Omental fat pad (tissue), 4 donors: ENCODE results near the gene DNM3. TPM values are rescaled to one million over a fixed set of nuclear protein-coding genes. Genes with fewer than 3 reads are reported as not detected.

Experiments used
- ATAC-seq: fragments of 150-250 bp; one replicate; pipeline ENCODE4 v1.9.1; 2016; ENCODE audit warnings: mild to moderate bottlenecking, moderate library complexity; ENCODE audit not compliant: low FRiP score
- DNase-seq: peaks from one replicate; pipeline ENCODE4 v3.0.0-alpha.2; 2019; ENCODE audit warnings: low spot score
- total RNA-seq, 4 donors: library from RNA; depleted of rRNA; stranded (reverse); fragments of >200 nt; gene quantifications; one replicate each; pipeline ENCODE4 v1.1.0, GENCODE V29; 2016
- TF ChIP-seq, protein P1 (sequence below), 3 donors: fragments of 450-650 bp; IDR thresholded peaks; one replicate each; pipeline ENCODE4 v1.5.1; 2016 to 2017; ENCODE audit warnings: antibody characterized with exemption in 3 of 3, mild to moderate bottlenecking in 3 of 3, moderate library complexity in 2 of 3

Gene DNM3
- total RNA-seq, 4 donors from 2014 or later, result 2.9 to 15.8 (median 5.5) TPM

DNA sequence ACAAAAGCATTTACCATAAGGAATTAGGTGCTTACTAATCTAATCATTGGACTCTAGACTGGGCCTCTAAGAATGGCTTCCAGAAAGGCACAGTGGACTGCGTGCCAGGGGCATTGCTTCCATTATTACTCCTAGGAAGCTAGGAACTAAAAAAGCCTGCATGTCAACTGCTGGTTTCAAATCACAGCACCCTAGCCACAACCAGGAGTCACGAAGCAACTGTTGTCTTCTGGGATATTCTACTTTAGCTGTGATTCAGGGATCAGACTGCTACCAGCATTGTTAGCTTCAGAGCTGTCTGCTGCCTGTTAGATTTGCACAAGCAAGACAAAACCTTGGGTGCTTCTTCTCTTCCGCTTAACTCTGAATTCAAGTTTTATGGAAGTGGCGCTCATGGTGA is 38.3 kb downstream of the DNM3 start:
- DNase-seq, result no peak
- no peak for ATAC-seq
- TF ChIP-seq, protein P1, sequence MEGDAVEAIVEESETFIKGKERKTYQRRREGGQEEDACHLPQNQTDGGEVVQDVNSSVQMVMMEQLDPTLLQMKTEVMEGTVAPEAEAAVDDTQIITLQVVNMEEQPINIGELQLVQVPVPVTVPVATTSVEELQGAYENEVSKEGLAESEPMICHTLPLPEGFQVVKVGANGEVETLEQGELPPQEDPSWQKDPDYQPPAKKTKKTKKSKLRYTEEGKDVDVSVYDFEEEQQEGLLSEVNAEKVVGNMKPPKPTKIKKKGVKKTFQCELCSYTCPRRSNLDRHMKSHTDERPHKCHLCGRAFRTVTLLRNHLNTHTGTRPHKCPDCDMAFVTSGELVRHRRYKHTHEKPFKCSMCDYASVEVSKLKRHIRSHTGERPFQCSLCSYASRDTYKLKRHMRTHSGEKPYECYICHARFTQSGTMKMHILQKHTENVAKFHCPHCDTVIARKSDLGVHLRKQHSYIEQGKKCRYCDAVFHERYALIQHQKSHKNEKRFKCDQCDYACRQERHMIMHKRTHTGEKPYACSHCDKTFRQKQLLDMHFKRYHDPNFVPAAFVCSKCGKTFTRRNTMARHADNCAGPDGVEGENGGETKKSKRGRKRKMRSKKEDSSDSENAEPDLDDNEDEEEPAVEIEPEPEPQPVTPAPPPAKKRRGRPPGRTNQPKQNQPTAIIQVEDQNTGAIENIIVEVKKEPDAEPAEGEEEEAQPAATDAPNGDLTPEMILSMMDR (IDR thresholded peaks at IDR 0.05), result no peak

DNA sequence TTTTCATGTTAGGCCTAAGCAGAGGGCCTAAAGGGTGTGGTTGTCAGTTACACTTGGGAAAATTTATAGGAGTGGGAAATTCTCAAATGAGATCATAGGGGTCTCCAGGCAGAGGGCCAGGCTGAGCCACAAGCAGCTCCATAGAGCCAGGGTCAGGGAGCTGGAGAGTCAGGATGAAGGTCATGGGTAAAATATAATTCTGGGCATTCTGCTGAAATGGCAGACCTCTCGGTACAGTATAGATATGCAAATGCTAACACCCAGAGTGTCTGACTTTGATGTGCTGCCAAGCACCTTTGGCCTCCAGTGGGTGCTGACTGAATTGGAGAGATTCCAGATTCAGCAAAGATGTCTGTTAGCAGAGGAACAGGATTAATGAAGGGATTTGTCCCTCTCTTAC is 40.1 kb downstream of the DNM3 start:
- DNase-seq (no peak), ATAC-seq (no peak)
- TF ChIP-seq, protein P1 (IDR thresholded peaks at IDR 0.05), result no peak

DNA sequence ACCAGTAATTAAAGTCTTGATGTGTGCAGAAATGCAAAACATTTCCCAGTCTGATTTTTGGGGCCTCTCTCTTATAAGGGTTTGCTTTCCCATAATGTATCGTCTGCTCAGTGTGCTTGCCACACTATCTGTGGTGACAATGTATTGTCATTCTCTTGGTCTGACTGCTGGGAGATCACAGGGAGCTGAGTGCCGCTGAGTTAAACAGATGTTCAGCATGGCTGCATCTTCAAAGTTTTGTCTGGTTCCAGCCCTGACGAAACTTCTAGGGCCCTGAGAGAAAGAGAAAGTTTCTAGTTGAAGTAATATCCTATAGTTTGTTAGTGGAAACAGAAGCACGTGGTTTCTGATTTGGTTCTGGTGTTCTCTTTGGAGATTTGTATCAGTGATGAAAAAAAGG is 42.6 kb downstream of the DNM3 start:
- ATAC-seq (no peak), DNase-seq (no peak)
- TF ChIP-seq, protein P1 (IDR thresholded peaks at IDR 0.05), result no peak

DNA sequence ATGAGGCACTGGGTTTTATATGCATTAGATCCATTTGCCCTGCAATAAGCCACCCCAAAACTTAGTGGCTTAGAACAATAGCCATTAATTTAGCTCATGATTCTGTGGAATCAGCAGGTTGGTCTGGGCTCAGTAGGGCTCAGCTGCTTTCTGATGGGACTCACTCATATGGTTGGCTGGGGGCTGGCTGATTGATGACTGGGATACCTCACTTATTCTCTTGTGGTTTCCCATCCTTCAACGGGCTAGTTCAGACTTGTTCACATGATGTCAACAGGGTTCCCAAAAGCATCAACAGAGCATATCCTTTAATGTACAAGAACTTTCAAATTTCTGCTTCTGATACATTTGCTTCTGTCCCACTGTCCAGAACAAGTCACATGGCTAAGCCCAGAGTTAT is 43.2 kb downstream of the DNM3 start:
- TF ChIP-seq, protein P1 (IDR thresholded peaks at IDR 0.05), result no peak
- ATAC-seq, result no peak
- DNase-seq, result no peak

DNA sequence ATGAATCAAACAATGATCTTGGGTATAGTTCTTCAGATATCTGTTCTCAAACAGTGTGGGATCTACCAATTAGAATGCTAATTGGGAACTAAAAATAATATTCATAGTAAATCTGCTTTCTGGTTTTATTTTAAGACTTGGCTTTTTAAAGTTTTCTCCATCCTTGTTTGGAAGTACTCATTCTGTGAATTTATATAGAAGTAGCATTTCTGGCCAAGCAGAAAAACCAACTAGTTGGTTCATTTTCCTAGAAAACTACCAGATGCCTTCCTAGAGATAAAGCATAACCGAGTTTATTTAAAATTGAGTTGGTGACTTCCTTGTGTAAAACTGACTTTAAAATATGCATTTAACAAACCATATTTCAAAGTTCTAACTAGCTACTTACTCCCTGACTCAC is 48.8 kb downstream of the DNM3 start:
- TF ChIP-seq, protein P1 (IDR thresholded peaks at IDR 0.05), result no peak
- no peak for ATAC-seq
- no peak for DNase-seq

DNA sequence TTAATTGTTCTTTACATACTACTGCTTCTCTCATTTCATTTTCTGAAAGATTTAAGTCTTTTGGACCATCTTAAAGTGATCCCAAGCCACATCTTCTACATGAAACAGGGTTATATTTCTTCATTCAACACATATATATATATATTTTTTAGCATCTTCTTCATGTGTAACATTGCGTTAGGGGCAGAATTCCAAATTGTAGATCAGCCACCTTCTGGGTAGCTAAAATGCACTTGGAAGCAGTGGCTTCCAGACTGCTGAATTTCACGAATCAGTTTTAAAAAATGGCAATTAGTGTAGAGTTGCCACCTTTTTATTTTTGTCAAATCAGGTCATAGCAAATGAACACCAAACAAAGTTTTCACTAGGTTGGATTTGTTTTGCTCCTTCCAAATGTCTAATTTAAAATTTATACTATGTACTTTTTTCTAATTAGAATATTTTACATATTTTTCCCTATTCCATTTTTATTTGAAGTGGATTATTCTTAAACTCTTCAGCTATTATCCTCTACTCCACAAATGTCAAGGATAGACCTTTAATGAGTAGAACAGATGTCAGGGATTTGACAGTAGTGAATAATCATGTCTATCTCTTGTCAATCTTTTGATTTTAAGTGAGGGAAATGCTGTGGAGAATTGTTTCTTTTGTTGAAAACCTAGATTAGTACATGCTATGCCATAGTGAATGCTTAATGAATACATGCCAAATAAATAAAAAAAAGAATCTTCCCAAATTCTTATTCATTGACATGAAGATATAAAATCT is 55.8 kb downstream of the DNM3 start:
- DNase-seq, result no peak
- no peak for ATAC-seq
- TF ChIP-seq, protein P1 (IDR thresholded peaks at IDR 0.05), result no peak

DNA sequence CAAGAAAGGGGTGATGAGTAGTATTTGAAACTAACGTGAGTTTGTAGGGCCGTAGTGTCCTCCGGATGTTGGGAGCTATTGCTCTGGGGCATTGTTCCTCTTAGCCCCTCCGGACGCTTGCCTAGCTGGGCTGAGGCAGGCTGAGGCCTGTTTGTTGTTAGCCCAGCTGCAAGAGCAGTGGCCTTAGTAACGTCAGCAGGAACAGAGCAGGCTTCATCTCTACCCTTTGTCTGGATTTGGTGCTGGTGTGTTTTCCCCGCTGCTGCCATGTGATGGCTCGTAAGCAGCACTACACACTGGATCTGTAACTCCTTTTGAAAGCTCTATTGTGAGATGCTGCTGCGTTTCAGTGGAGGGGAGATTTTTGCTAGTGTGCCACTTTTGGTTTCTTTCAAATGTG is 57.6 kb downstream of the DNM3 start:
- TF ChIP-seq, protein P1 (IDR thresholded peaks at IDR 0.05), result no peak
- no peak for DNase-seq
- ATAC-seq, result no peak
